Keratinocyte (primary cell): ENCODE measurements around the gene TEX38.

Experiments
- CTCF ChIP-seq, 3 experiments: IDR thresholded peaks in 1 of 3; conservative IDR thresholded peaks in 1 of 3; optimal IDR thresholded peaks in 1 of 3; 2 replicates in 2 of 3; 3 replicates in 1 of 3; pipeline versions ENCODE3 to v1.5.1; 2011; ENCODE audit warnings: low read length in 3 of 3, mild to moderate bottlenecking in 3 of 3, moderate library complexity in 2 of 3, control low read depth in 1 of 3, inconsistent platforms in 1 of 3; ENCODE audit not compliant: insufficient read depth in 2 of 3; ENCODE audit errors: extremely low read depth in 1 of 3
- EZH2 ChIP-seq: IDR thresholded peaks from one replicate; pipeline ENCODE4 v1.6.1; 2012; ENCODE audit warnings: inconsistent platforms, mild to moderate bottlenecking, low read length, moderate library complexity

- no peak for TF ChIP-seq CTCF (optimal IDR thresholded peaks at IDR 0.05 in 1 of 3, IDR thresholded peaks at IDR 0.05 in 1 of 3, conservative IDR thresholded peaks at IDR 0.05 in 1 of 3; ENCODE audit: extremely low read depth in 1 of 3, insufficient read depth in 2 of 3, low read length in 3 of 3)
- TF ChIP-seq EZH2: no peak
These were observed 43.3 kb downstream of the TEX38 start for GRCh38 chr1:46714976-46715375.
